SJCRH30 (cell line): ENCODE measurements around the gene PRSS1. TPM values are rescaled to one million over a fixed set of nuclear protein-coding genes. Genes with fewer than 3 reads are reported as not detected.
"Not testable (repeated sequence)": the region's sequence is repeated elsewhere in the genome, so short reads cannot be mapped to it uniquely, and the experiment has no call there.

Experiments used
- DNase-seq, 2 experiments: peaks; one replicate each; pipeline ENCODE4 v3.0.0-alpha.2; 2015 to 2020
- H3K27ac ChIP-seq: fragments of 250-450 bp; sonication (Bioruptor Pico); 2 replicates; pipeline ENCODE4 v1.5.1; 2020; ENCODE audit warnings: mild to moderate bottlenecking, moderate library complexity
- H3K27me3 ChIP-seq: fragments of 250-450 bp; sonication (Bioruptor Pico); 2 replicates; pipeline ENCODE4 v1.5.1; 2020; ENCODE audit warnings: mild to moderate bottlenecking, moderate library complexity
- H3K36me3 ChIP-seq: fragments of 250-450 bp; sonication (Bioruptor Pico); 2 replicates; pipeline ENCODE4 v1.5.1; 2020; ENCODE audit warnings: mild to moderate bottlenecking, moderate library complexity
- H3K4me1 ChIP-seq: fragments of 250-450 bp; sonication (Bioruptor Pico); 2 replicates; pipeline ENCODE4 v1.5.1; 2020; ENCODE audit warnings: mild to moderate bottlenecking, moderate library complexity
- H3K4me3 ChIP-seq: fragments of 250-450 bp; sonication (Bioruptor Pico); 2 replicates; pipeline ENCODE4 v1.5.1; 2020; ENCODE audit warnings: mild to moderate bottlenecking, moderate library complexity
- H3K9me3 ChIP-seq: fragments of 250-450 bp; sonication (Bioruptor Pico); replicated peaks from 2 replicates; pipeline ENCODE4 v1.5.1; 2020; ENCODE audit warnings: mild to moderate bottlenecking, moderate library complexity
- total RNA-seq: library from RNA; depleted of rRNA; stranded (reverse); fragments of >200 nt; shearing (Covaris generic); gene quantifications from 2 replicates; pipeline ENCODE4 v1.2.3, GENCODE V29; 2014

PRSS1 gene
- total RNA-seq, 1 experiment from 2014 or later: not detected

GRCh38 chr7:142722248-142722794 lies 27.0 kb upstream of the PRSS1 start:
- Histone ChIP-seq H3K4me1 (no peaks in the 10 kb centered on the region), H3K27me3 (no peaks in the 10 kb centered on the region), H3K27ac (no peak overlapping the region), H3K4me3 (no peak overlapping the region), H3K36me3 (no peaks in the 10 kb centered on the region), H3K9me3 (peaks cover 3% of the 10 kb centered on the region; the same call in 1 of the 2 replicates)
- DNase-seq: no peak

GRCh38 chr7:142733271-142733670 lies 16.0 kb upstream of the PRSS1 start:
- no peaks in the 10 kb centered on the region for H3K4me1 ChIP-seq
- H3K27ac ChIP-seq: no peak overlapping the region
- no peaks in the 10 kb centered on the region for H3K9me3 ChIP-seq
- no peaks in the 10 kb centered on the region; the same call in 1 of the 2 replicates for H3K27me3 ChIP-seq
- no peak overlapping the region for H3K4me3 ChIP-seq
- DNase-seq: no peak
- no peaks in the 10 kb centered on the region for H3K36me3 ChIP-seq

DNA sequence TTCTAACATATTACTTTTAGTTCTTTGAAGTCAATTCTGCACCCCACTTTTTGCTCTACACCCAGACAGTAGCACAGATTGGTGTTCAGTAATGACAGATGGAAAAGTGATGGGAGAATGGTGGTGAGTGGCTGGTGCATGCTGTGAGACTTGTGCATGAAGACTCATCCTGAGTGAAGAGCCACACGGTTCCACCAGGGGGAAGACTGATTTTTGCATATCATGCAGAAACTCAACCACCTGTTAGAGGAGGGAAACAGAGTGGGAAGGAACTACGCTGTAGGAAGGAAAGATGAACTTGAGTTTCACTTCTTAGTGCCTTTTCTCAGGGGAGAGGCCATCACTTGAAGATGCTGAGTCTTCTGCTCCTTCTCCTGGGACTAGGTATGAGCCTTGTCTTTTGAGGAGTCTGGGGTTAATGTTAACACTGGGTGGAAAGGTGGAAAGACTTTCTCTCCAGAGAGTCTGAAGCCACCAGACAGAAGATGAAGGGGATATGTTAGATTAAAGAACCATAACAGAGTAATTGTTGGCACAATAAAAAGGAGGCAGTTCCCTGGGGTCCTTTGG lies 9.3 kb upstream of the PRSS1 start:
- no peak overlapping the region for H3K4me3 ChIP-seq

DNA sequence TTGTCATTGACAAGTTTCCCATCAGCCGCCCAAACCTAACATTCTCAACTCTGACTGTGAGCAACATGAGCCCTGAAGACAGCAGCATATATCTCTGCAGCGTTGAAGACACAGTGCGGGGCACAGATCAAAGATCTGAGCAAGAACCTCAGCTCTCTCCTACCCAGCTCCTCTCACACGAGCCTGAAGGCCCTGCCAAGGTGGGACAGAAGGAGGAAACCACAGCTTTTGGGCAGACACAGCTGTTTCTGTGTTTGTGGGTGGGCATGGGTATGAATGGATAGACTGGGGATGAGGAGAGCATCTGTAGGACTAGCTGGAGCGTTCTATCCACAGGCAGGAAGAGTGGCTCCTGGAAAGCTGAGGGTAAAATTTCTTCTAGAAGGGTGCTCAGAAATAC lies 8.5 kb upstream of the PRSS1 start:
- Histone ChIP-seq H3K36me3 (no peaks in the 10 kb centered on the region), H3K27ac (no peak overlapping the region), H3K4me3 (no peak overlapping the region), H3K4me1 (no peaks in the 10 kb centered on the region), H3K9me3 (no peaks in the 10 kb centered on the region), H3K27me3 (no peaks in the 10 kb centered on the region)
- DNase-seq: no peak

More for the DNA sequence above, 9.3 kb upstream of the PRSS1 start:
- no peak overlapping the region for H3K27ac ChIP-seq
- DNase-seq: no peak
- no peaks in the 10 kb centered on the region for H3K36me3 ChIP-seq
- H3K4me1 ChIP-seq: no peaks in the 10 kb centered on the region
- H3K9me3 ChIP-seq: no peaks in the 10 kb centered on the region
- H3K27me3 ChIP-seq: no peaks in the 10 kb centered on the region

GRCh38 chr7:142741932-142742331 lies 7.3 kb upstream of the PRSS1 start:
- H3K4me1 ChIP-seq, H3K27ac ChIP-seq, DNase-seq, H3K4me3 ChIP-seq, H3K36me3 ChIP-seq, H3K9me3 ChIP-seq, H3K27me3 ChIP-seq: not testable (repeated sequence)

DNA sequence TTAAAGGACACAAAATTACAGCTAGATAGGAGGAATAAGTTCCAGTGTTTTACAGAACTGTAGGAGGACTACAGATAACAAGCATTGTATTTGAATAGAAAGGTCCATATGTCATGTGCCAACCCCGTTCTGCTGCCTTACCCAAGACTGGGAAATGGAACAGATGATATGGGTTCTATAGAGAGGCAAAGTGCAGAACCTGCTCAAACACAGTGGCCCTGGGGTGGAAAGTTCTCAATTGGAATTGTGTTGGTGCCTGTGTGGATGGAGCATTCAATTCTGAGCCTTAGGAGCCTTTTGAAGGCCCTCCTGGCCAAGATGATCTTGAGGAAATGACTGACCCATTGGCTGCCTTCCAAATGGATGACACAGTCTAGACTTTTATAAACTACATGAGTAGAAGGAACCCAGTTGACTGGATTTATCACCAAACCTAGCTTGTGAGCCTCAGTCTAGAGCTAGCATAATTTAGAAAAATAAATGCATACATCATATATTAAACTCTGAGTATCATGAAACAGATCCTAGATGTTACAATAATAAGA lies 4.1 kb upstream of the PRSS1 start:
- Histone ChIP-seq H3K36me3 (no peaks in the 10 kb centered on the region), H3K9me3 (no peaks in the 10 kb centered on the region), H3K27me3 (no peaks in the 10 kb centered on the region), H3K4me1 (no peaks in the 10 kb centered on the region), H3K27ac (no peak overlapping the region), H3K4me3 (no peak overlapping the region)
- no peak for DNase-seq

DNA sequence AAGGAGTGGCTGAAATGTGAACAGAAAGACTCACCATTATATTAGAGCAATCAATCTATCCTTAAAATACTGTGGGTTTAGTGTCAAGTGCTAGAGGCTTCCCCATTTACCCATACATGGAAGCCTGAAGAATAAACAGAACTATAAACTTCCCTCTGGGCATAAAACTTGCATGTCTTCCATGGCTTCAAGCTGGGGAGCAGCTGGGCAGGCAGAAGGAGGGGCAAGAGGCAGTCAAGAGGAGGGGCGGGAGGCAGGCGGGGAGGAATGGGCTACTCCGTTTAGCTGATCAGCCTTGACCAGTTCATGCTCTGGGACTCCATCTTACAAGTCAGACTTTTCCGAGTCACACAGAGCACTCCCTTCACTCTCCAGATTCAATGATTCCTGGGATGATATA lies 3.5 kb upstream of the PRSS1 start:
- DNase-seq: no peak
- Histone ChIP-seq H3K27me3 (no peaks in the 10 kb centered on the region), H3K9me3 (no peaks in the 10 kb centered on the region), H3K4me3 (no peak overlapping the region), H3K4me1 (no peaks in the 10 kb centered on the region), H3K27ac (no peak overlapping the region), H3K36me3 (no peaks in the 10 kb centered on the region)

DNA sequence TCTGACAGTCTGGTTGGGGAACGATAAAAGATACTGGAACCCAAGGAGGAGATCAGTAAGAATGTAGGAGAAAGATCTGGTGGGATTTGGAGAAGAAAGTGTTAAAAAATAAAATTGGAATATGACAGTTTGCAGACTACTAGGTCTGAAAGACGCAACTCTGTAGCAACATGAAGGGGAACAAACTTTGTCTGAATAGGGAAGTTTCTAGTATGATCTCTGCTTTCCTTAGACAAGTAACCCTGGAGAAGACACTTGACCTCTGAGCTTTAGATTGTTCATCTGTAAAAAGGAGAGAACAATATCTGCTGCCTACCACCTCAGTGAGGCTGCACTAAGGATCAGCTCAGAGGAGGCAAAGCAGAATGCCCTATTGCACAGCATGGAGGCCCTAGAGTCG lies 3.0 kb upstream of the PRSS1 start:
- no peak overlapping the region for H3K4me3 ChIP-seq
- no peak for DNase-seq
- H3K36me3 ChIP-seq: no peaks in the 10 kb centered on the region
- no peak overlapping the region for H3K27ac ChIP-seq
- no peaks in the 10 kb centered on the region for H3K27me3 ChIP-seq
- H3K4me1 ChIP-seq: no peaks in the 10 kb centered on the region
- H3K9me3 ChIP-seq: no peaks in the 10 kb centered on the region

- H3K4me3 ChIP-seq, H3K27me3 ChIP-seq, H3K27ac ChIP-seq, H3K36me3 ChIP-seq, H3K4me1 ChIP-seq, H3K9me3 ChIP-seq, DNase-seq: not testable (repeated sequence)
Measured at GRCh38 chr7:142748410-142748809, 862 bp upstream of the PRSS1 start.

- H3K9me3 ChIP-seq: no peaks in the 10 kb centered on the region
- no peaks in the 10 kb centered on the region for H3K4me1 ChIP-seq
- no peaks in the 10 kb centered on the region for H3K27me3 ChIP-seq
- no peak for DNase-seq
- H3K27ac ChIP-seq: no peak overlapping the region
- no peak overlapping the region for H3K4me3 ChIP-seq
- H3K36me3 ChIP-seq: no peaks in the 10 kb centered on the region
Measured at GRCh38 chr7:142750321-142750938, 1.2 kb downstream of the PRSS1 start.

DNA sequence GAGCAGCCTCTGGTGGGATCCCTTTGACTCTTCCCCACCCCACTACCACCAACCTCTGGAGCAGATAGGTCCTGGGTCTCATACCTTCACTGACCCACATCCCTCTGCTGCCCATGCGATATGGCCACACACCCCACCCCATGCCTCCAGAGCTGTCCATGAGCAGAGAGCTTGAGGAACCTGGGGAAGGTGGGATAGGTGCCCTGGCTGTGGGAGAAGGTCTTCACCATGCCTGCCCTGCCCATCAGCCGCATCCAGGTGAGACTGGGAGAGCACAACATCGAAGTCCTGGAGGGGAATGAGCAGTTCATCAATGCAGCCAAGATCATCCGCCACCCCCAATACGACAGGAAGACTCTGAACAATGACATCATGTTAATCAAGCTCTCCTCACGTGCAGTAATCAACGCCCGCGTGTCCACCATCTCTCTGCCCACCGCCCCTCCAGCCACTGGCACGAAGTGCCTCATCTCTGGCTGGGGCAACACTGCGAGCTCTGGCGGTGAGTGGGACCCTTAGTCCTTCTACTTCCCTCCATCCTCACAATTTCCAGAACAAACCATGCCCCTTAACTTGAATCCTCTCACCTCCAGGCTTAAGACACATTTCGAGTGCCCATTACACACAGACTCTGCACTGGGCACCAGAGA lies 2.4 kb downstream of the PRSS1 start:
- not testable (repeated sequence) for H3K36me3 ChIP-seq, H3K9me3 ChIP-seq, H3K27ac ChIP-seq, DNase-seq, H3K27me3 ChIP-seq, H3K4me3 ChIP-seq, H3K4me1 ChIP-seq

- Histone ChIP-seq H3K27ac (no peak overlapping the region), H3K27me3 (no peaks in the 10 kb centered on the region), H3K9me3 (no peaks in the 10 kb centered on the region), H3K36me3 (no peaks in the 10 kb centered on the region), H3K4me3 (no peak overlapping the region), H3K4me1 (no peaks in the 10 kb centered on the region)
- no peak for DNase-seq
Measured at GRCh38 chr7:142752376-142753225, 3.3 kb downstream of the PRSS1 start.

DNA sequence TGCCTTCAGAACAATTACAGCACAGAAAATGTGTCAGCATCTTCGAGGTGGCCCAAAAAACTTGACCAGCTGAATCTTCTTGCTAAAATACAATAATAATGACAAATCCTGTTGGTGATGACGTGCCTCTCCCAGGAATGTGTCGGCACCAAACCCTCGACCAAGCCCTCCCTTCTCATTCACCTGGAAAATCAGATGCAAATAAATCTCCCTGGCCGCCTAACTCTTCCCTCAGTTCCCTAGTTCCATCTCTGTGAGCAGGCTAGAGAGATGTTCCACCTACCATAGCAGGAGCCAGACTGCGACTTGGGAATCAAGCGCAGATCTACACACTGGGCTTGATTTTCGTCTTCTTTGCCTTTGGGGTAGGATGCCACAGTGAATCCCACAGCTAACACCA lies 4.1 kb downstream of the PRSS1 start:
- DNase-seq: no peak
- Histone ChIP-seq H3K4me1 (no peaks in the 10 kb centered on the region), H3K9me3 (no peaks in the 10 kb centered on the region), H3K27me3 (no peaks in the 10 kb centered on the region), H3K36me3 (no peaks in the 10 kb centered on the region), H3K4me3 (no peak overlapping the region), H3K27ac (no peak overlapping the region)

DNA sequence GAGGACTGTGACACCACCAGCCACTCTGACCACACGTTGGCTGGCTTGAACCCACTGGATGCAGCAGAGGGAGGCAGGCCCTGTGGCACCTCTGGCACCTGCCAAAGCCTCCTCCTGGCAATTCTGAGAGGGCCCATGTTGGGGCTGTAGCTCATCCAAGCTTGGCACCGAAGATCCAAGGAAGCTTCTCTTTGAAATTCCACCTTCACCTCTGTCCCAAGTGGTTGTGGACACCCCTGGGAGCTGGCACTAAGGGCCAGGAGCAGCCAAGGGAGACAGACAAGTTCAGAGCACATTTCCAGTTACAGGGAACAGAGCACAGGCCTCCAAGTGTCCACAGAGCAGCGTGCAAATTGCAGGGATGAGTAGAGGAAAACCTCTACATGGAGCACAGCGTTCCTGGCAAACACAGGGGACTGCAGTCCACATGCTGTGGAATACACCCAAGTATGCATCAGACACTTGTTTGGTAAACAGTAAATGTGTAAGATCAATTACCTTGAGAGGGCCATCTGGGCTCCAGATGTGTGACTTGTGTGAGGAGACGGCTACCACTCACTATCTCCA lies 4.7 kb downstream of the PRSS1 start:
- not testable (repeated sequence) for DNase-seq, H3K4me3 ChIP-seq, H3K36me3 ChIP-seq, H3K27ac ChIP-seq, H3K4me1 ChIP-seq, H3K27me3 ChIP-seq, H3K9me3 ChIP-seq
